ENCODE results near the gene SATB2.
A peak's percentile ranks its signal among the peaks of the same experiment; 100 is the strongest.

Gene SATB2

GRCh38 chr2:199457147-199458008 is at the start of gene SATB2:
Gene SATB2, minus strand, starts transcription at chr2:199457939. Its CDS starts 1,902 bp downstream, at chr2:199456037.
- DNase-seq (ENCODE audit: low read depth, low spot score) = peak; percentile 71

GRCh38 chr2:199505755-199506403 is 48.1 kb upstream of the SATB2 start:
- peak; percentile 19 for DNase-seq (ENCODE audit: low read depth, low spot score)

- no peak for DNase-seq (ENCODE audit: low read depth, low spot score)
Observed at GRCh38 chr2:199503148-199503547, 45.4 kb upstream of the SATB2 start.

GRCh38 chr2:199499005-199499404 is 41.3 kb upstream of the SATB2 start:
- DNase-seq (ENCODE audit: low read depth, low spot score) = no peak

- DNase-seq (ENCODE audit: low read depth, low spot score) = no peak
Observed at GRCh38 chr2:199495147-199495546, 37.4 kb upstream of the SATB2 start.

- no peak for DNase-seq (ENCODE audit: low read depth, low spot score)
Observed at GRCh38 chr2:199490049-199490448, 32.3 kb upstream of the SATB2 start.

GRCh38 chr2:199488772-199489400 is 31.1 kb upstream of the SATB2 start:
- DNase-seq (ENCODE audit: low read depth, low spot score) = peak; percentile 88

GRCh38 chr2:199485732-199486335 is 28.1 kb upstream of the SATB2 start:
- peak; percentile 82 for DNase-seq (ENCODE audit: low read depth, low spot score)

GRCh38 chr2:199484927-199485326 is 27.2 kb upstream of the SATB2 start:
- peak; percentile 44 for DNase-seq (ENCODE audit: low read depth, low spot score)

- no peak for DNase-seq (ENCODE audit: low read depth, low spot score)
Observed at GRCh38 chr2:199480966-199481365, 23.2 kb upstream of the SATB2 start.

GRCh38 chr2:199477277-199477834 is 19.6 kb upstream of the SATB2 start:
- no peak for DNase-seq (ENCODE audit: low read depth, low spot score)

- peak; percentile 90 for DNase-seq (ENCODE audit: low read depth, low spot score)
Observed at GRCh38 chr2:199471443-199472057, 13.8 kb upstream of the SATB2 start.

- DNase-seq (ENCODE audit: low read depth, low spot score) = peak; percentile 28
Observed at GRCh38 chr2:199470672-199471442, 13.1 kb upstream of the SATB2 start.

GRCh38 chr2:199470361-199470671 is 12.6 kb upstream of the SATB2 start:
- DNase-seq (ENCODE audit: low read depth, low spot score) = no peak

- DNase-seq (ENCODE audit: low read depth, low spot score) = peak; percentile 11
Observed at GRCh38 chr2:199469514-199470360, 12.0 kb upstream of the SATB2 start.

GRCh38 chr2:199468561-199469513 is 11.1 kb upstream of the SATB2 start:
- DNase-seq (ENCODE audit: low read depth, low spot score) = peak; percentile 55

GRCh38 chr2:199467066-199467822 is 9.5 kb upstream of the SATB2 start:
- peak; percentile 60 for DNase-seq (ENCODE audit: low read depth, low spot score)

- DNase-seq (ENCODE audit: low read depth, low spot score) = no peak
Observed at GRCh38 chr2:199466692-199467065, 8.9 kb upstream of the SATB2 start.

Data from ELF-1 (cell line).